IMR-90 (cell line): Measurements from ENCODE around the gene CPNE1. TPM values are rescaled to one million over a fixed set of nuclear protein-coding genes. Genes with fewer than 3 reads are reported as not detected.

Experiments
- ATAC-seq: fragments of 200-7000 bp; cut with Tn5 transposase; 2 replicates; pipeline ENCODE4 v1.9.1; 2020; ENCODE audit warnings: low read depth, mild to moderate bottlenecking, moderate library complexity
- Bru-seq: library from RNA; stranded (reverse); fragments of 400-500 nt; gene quantifications from one replicate; lab custom pipeline; 2021; lab: Mats Ljungman, UMichigan
- BruChase-seq, 2 experiments: library from RNA; stranded (reverse); fragments of 400-500 nt; gene quantifications; one replicate each; lab custom pipeline; 2021; lab: Mats Ljungman, UMichigan
- BruUV-seq: library from RNA; stranded (reverse); fragments of 400-500 nt; replicated peaks from 2 replicates; lab custom pipeline; 2021; lab: Mats Ljungman, UMichigan
- CTCF ChIA-PET: fragments of 300-600 bp; formaldehyde crosslinking; extraction: SDS; loops from one replicate; lab custom pipeline; 2021; ENCODE audit warnings: antibody characterized with exemption; lab: Yijun Ruan, JAX
- POLR2A ChIA-PET: fragments of 300-600 bp; sonication (Branson Sonifier 250); formaldehyde crosslinking; loops from one replicate; lab custom pipeline; 2022; ENCODE audit warnings: antibody characterized with exemption; ENCODE audit not compliant: unreplicated experiment; lab: Charles Lee
- DNase-seq: peaks from one replicate; pipeline ENCODE4 v3.0.0; 2013
- H2AFZ ChIP-seq: replicated peaks from 2 replicates; pipeline ENCODE3; 2013; ENCODE audit warnings: low read length, mild to moderate bottlenecking; ENCODE audit not compliant: poor library complexity
- H2AK5ac ChIP-seq: 2 replicates; pipeline ENCODE4 v1.6.1; 2013; ENCODE audit warnings: low read depth, low read length, inconsistent platforms
- H2AK9ac ChIP-seq: replicated peaks from 2 replicates; pipeline ENCODE3; 2013; ENCODE audit warnings: mild to moderate bottlenecking, low read depth, low read length, moderate library complexity; ENCODE audit not compliant: poor library complexity
- H2BK120ac ChIP-seq: 2 replicates; pipeline ENCODE4 v1.6.1; 2013; ENCODE audit warnings: low read depth, low read length, inconsistent platforms
- H2BK15ac ChIP-seq: 3 replicates; pipeline ENCODE4 v1.6.1; 2013; ENCODE audit warnings: low read depth, low read length, inconsistent platforms
- H2BK20ac ChIP-seq: 2 replicates; pipeline ENCODE4 v1.6.1; 2013; ENCODE audit warnings: low read depth, mild to moderate bottlenecking, inconsistent platforms, low read length, moderate library complexity
- H2BK5ac ChIP-seq: 2 replicates; pipeline ENCODE4 v1.6.1; 2013; ENCODE audit warnings: mild to moderate bottlenecking, low read depth, low read length, inconsistent platforms; ENCODE audit not compliant: poor library complexity, severe bottlenecking
- H3K14ac ChIP-seq: replicated peaks from 2 replicates; pipeline ENCODE4 v1.6.1; 2013; ENCODE audit warnings: low read depth, low read length, inconsistent platforms
- H3K18ac ChIP-seq: 2 replicates; pipeline ENCODE4 v1.6.1; 2013; ENCODE audit warnings: low read depth, low read length, control low read depth
- H3K23ac ChIP-seq: 2 replicates; pipeline ENCODE4 v1.6.1; 2013; ENCODE audit warnings: low read depth, low read length, inconsistent platforms
- H3K27ac ChIP-seq: 2 replicates; pipeline ENCODE4 v1.5.1; 2013; ENCODE audit warnings: mild to moderate bottlenecking, control low read depth, low read length; ENCODE audit not compliant: insufficient read depth
- H3K27me3 ChIP-seq: 2 replicates; pipeline ENCODE4 v1.6.1; 2013; ENCODE audit warnings: low read length; ENCODE audit not compliant: control insufficient read depth, insufficient read depth
- H3K36me3 ChIP-seq: 2 replicates; pipeline ENCODE4 v1.6.1; 2013; ENCODE audit warnings: low read length, mixed read lengths; ENCODE audit not compliant: control insufficient read depth, insufficient read depth
- H3K4ac ChIP-seq: 2 replicates; pipeline ENCODE4 v1.6.1; 2013; ENCODE audit warnings: low read depth, low read length, inconsistent platforms
- H3K4me1 ChIP-seq: 2 replicates; pipeline ENCODE4 v1.6.1; 2013; ENCODE audit warnings: low read length, mixed read lengths; ENCODE audit not compliant: control insufficient read depth, insufficient read depth
- H3K4me2 ChIP-seq: 2 replicates; pipeline ENCODE4 v1.6.1; 2013; ENCODE audit warnings: low read depth, mild to moderate bottlenecking, control low read depth, low read length, moderate library complexity
- H3K4me3 ChIP-seq: 2 replicates; pipeline ENCODE4 v1.5.1; 2013; ENCODE audit warnings: low read depth, mild to moderate bottlenecking, control low read depth, low read length, moderate library complexity; ENCODE audit not compliant: insufficient read depth
- H3K56ac ChIP-seq: 2 replicates; pipeline ENCODE4 v1.6.1; 2013; ENCODE audit warnings: low read length, inconsistent platforms; ENCODE audit not compliant: insufficient read depth; ENCODE audit errors: extremely low read depth
- H3K79me1 ChIP-seq, 2 experiments: 2 replicates each; pipeline ENCODE4 v1.6.1; 2013; ENCODE audit warnings: low read length in 2 of 2, inconsistent platforms in 1 of 2, low read depth in 1 of 2
- H3K9ac ChIP-seq: 2 replicates; pipeline ENCODE4 v1.6.1; 2013; ENCODE audit warnings: low read depth, low read length, control low read depth
- H3K9me1 ChIP-seq: 2 replicates; pipeline ENCODE4 v1.6.1; 2013; ENCODE audit warnings: low read length, inconsistent platforms; ENCODE audit not compliant: insufficient read depth
- H3K9me3 ChIP-seq: 2 replicates; pipeline ENCODE4 v1.6.1; 2013; ENCODE audit warnings: low read length; ENCODE audit not compliant: control insufficient read depth, insufficient read depth
- H4K20me1 ChIP-seq: 2 replicates; pipeline ENCODE4 v1.6.1; 2013; ENCODE audit warnings: low read length, inconsistent platforms; ENCODE audit not compliant: insufficient read depth
- H4K5ac ChIP-seq: 2 replicates; pipeline ENCODE4 v1.6.1; 2013; ENCODE audit warnings: mild to moderate bottlenecking, low read depth, low read length, control low read depth
- H4K8ac ChIP-seq, 2 experiments: 2 replicates each; pipeline ENCODE4 v1.6.1; 2013; ENCODE audit warnings: low read depth in 2 of 2, low read length in 2 of 2, control low read depth in 1 of 2, inconsistent platforms in 1 of 2
- H4K91ac ChIP-seq: 2 replicates; pipeline ENCODE4 v1.6.1; 2013; ENCODE audit warnings: low read depth, low read length, inconsistent platforms; ENCODE audit not compliant: insufficient read depth
- BHLHE40 ChIP-seq: fragments of 150-350 bp; IDR thresholded peaks from 2 replicates; pipeline ENCODE4 v1.6.1; 2016; ENCODE audit warnings: mild to moderate bottlenecking, low read depth, low read length
- CTCF ChIP-seq: conservative IDR thresholded peaks from 2 replicates; pipeline ENCODE4 v1.5.1; 2012; ENCODE audit warnings: mild to moderate bottlenecking, low read depth, low read length, improper control_type of control experiment
- MAZ ChIP-seq: IDR thresholded peaks from 2 replicates; pipeline ENCODE4 v1.6.1; 2012; ENCODE audit warnings: low read depth, mild to moderate bottlenecking, low read length, improper control_type of control experiment, moderate library complexity, borderline replicate concordance
- MXI1 ChIP-seq: IDR thresholded peaks from 2 replicates; pipeline ENCODE4 v1.6.1; 2012; ENCODE audit warnings: low read depth, mild to moderate bottlenecking, low read length, moderate library complexity, borderline replicate concordance
- POLR2A ChIP-seq: IDR thresholded peaks from 2 replicates; pipeline ENCODE4 v1.6.1; 2012; ENCODE audit warnings: mild to moderate bottlenecking, low read depth, low read length
- SMC3 ChIP-seq: fragments of 150-350 bp; IDR thresholded peaks from 2 replicates; pipeline ENCODE4 v1.6.1; 2016; ENCODE audit warnings: low read depth, mild to moderate bottlenecking, antibody characterized with exemption, low read length, moderate library complexity
- USF2 ChIP-seq: fragments of 150-350 bp; IDR thresholded peaks from 2 replicates; pipeline ENCODE4 v1.6.1; 2017; ENCODE audit warnings: mild to moderate bottlenecking, antibody characterized with exemption, low read length, low read depth
- WGBS, 2 experiments: methylation state at CpG; one replicate each; pipeline versions ENCODE4 v1.1.5 to v1.1.7; 2013; ENCODE audit warnings: missing lambda C conversion rate in 2 of 2; ENCODE audit not compliant: insufficient read length in 1 of 2; ENCODE audit errors: extremely low coverage in 2 of 2; 5-methylcytosine and 5-hydroxymethylcytosine counted together
- dilution Hi-C: fragments of 300-500 bp; cut with HindIII; formaldehyde crosslinking; loops from one replicate; pipeline ENCODE4 v1.14.3; 2018; ENCODE audit warnings: low sequenced_read_pairs; ENCODE audit not compliant: unreplicated experiment
- in situ Hi-C: fragments of 300-500 bp; cut with MboI; formaldehyde crosslinking; loops from 3 replicates; pipeline ENCODE4 v1.14.3; 2019; ENCODE audit warnings: low sequenced_read_pairs, inconsistent platforms, mixed read lengths
- intact Hi-C: fragments of 100-400 bp; cut with micrococcal nuclease; formaldehyde crosslinking; loops from 2 replicates; pipeline ENCODE4 v1.10.0; 2022
- long read RNA-seq: library from polyadenylated mRNA; unstranded; transcript quantifications from one replicate; pipeline ENCODE4 v2.0.0, GENCODE V29; 2021; ENCODE audit not compliant: unreplicated experiment
- polyA plus RNA-seq, 3 experiments: library from polyadenylated mRNA; depleted of rRNA; stranded (reverse); fragments of >200 nt; gene quantifications; 2 replicates each; pipeline ENCODE4 v1.2.3, GENCODE V29; 2012; ENCODE audit warnings: low replicate concordance in 1 of 3
- total RNA-seq: library from RNA; depleted of rRNA; stranded (reverse); fragments of >200 nt; gene quantifications from 2 replicates; pipeline ENCODE4 v1.2.3, GENCODE V29; 2012; rRNA removed

Gene CPNE1
- total RNA-seq (141 and 163 TPM in 2 replicates), polyA plus RNA-seq (2012; rRNA removed) (165 and 189 TPM in 2 replicates), Bru-seq, nascent RNA (percentile 88 among the genes with signal in this experiment), BruChase-seq, experiment 1, labeled RNA remaining after a 6-hour chase (percentile 98 among the genes with signal in this experiment), BruChase-seq, experiment 2, labeled RNA remaining after a 2-hour chase (percentile 98 among the genes with signal in this experiment)
- 158 and 268 TPM in 2 replicates for polyA plus RNA-seq (2012; cell fraction: cytosol; rRNA removed)
- 564 and 652 TPM in 2 replicates for polyA plus RNA-seq (2012; cell fraction: nucleus; rRNA removed; ENCODE audit: low replicate concordance)
- long read RNA-seq, transcript CPNE1-204 (16 exons, 1,928 nt), result major isoform, 11 of 80 reads
- long read RNA-seq, partial matches to known transcripts, result 17 of 80 reads
- long read RNA-seq, other reads (novel, unspliced or antisense), result 50 of 80 reads

GRCh38 chr20:35664466-35665206, at the start of gene CPNE1, which contains the start of gene RBM12:
TSS of gene CPNE1 (minus strand) at chr20:35664900. CDS start at chr20:35632923, 31,977 bp downstream.
TSS of gene RBM12 (minus strand) at chr20:35664900. CDS start at chr20:35655322, 9,578 bp downstream.
- peak within 1 kb of the TSS; percentile 99 for H3K4me2 ChIP-seq
- intact Hi-C loops, result loop anchor here (2.0 to 10.0 kb wide), 3 partner anchors 78 to 152 kb away; partner anchors contain the start of gene RBM39
- CTCF ChIA-PET, result no interaction called here

More at GRCh38 chr20:35664466-35665206, at the start of gene CPNE1, which contains the start of gene RBM12:
- TF ChIP-seq MXI1, result 0 out of 2 replicates have a peak, but pooled peaks have one; percentile 38
- no peak for TF ChIP-seq CTCF
- TF ChIP-seq SMC3, result no peak
- TF ChIP-seq MAZ, result peak; percentile 58; the same call in 1 of the 2 replicates
- peak; percentile 97 for TF ChIP-seq POLR2A
- TF ChIP-seq BHLHE40, result peak; percentile 30; the same call in 1 of the 2 replicates
- TF ChIP-seq USF2, result peak; percentile 2; the same call in 1 of the 2 replicates
- in situ Hi-C loops, result no loop called here
- BruUV-seq, result no TSS peak
- Histone ChIP-seq H3K9me3 (no peaks in the 10 kb centered on the region), H3K4ac (peak within 1 kb of the TSS; percentile 98), H3K23ac (peak within 1 kb of the TSS; percentile 98), H2AFZ (peak within 1 kb of the TSS; percentile 96), H3K36me3 (peaks cover 7% of the 10 kb centered on the region), H4K20me1 (peaks cover 48% of the 10 kb centered on the region), H2BK5ac (peak within 1 kb of the TSS; percentile 90), H4K5ac (peak within 1 kb of the TSS; percentile 100), H4K8ac (peak within 1 kb of the TSS; percentile 94 to 100), H2BK15ac (peak within 1 kb of the TSS; percentile 8; the same call in 1 of the 3 replicates), H3K9ac (peak within 1 kb of the TSS; percentile 96), H3K4me1 (peaks cover 2% of the 10 kb centered on the region), H3K18ac (peak within 1 kb of the TSS; percentile 96), H2BK120ac (0 out of 2 replicates have a peak within 1 kb of the TSS, but pooled peaks have one; percentile 26), H2AK9ac (peak within 1 kb of the TSS; percentile 99), H3K27ac (peak within 1 kb of the TSS; percentile 94), H3K14ac (peak within 1 kb of the TSS; percentile 98), H4K91ac (peak within 1 kb of the TSS; percentile 98), H3K56ac (peak within 1 kb of the TSS; percentile 94), H3K27me3 (no peaks in the 10 kb centered on the region), H3K9me1 (peaks cover 9% of the 10 kb centered on the region; the same call in 1 of the 2 replicates), H3K79me1 (peaks cover 0 to 22% of the 10 kb centered on the region in 2 experiments; a peak in 3 of 4 replicates), H2BK20ac (no peak within 1 kb of the TSS), H2AK5ac (peak within 1 kb of the TSS; percentile 100), H3K4me3 (peak within 1 kb of the TSS; percentile 86)
- WGBS, 2 experiments, result 0% methylated on average over 7 of the region's 61 CpGs; no CpG with 5 or more reads in 1 of the 2 experiments
- DNase-seq, result peak; percentile 91
- POLR2A ChIA-PET, result interaction anchor here (0.5 kb wide), 1 partner anchor 179 kb away, joined by 7 read pairs; no protein-coding TSS in a partner anchor
- dilution Hi-C loops, result no loop called here
- ATAC-seq, result peak; percentile 90
